ENCODE results near the gene TNNI3K.

DNA sequence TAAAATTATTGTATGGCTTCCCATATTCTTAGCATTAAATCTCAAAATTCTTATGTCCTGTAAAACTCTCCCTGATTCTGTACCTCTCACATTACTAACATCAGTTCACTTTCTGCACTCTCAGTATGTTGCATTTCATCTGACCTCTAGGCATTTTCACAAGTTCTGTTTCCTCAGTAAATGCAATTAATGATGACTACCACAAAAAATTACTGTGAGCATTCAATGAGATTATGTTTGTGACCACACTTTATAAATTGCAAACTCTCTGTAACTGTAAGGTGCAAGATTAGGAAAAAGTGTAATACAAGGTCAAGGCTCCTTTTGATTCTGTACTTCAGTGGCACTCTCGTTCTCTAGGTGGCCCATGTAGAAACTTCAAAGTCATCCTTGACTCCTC is 216.8 kb downstream of the TNNI3K start:
- TF ChIP-seq, protein P1, sequence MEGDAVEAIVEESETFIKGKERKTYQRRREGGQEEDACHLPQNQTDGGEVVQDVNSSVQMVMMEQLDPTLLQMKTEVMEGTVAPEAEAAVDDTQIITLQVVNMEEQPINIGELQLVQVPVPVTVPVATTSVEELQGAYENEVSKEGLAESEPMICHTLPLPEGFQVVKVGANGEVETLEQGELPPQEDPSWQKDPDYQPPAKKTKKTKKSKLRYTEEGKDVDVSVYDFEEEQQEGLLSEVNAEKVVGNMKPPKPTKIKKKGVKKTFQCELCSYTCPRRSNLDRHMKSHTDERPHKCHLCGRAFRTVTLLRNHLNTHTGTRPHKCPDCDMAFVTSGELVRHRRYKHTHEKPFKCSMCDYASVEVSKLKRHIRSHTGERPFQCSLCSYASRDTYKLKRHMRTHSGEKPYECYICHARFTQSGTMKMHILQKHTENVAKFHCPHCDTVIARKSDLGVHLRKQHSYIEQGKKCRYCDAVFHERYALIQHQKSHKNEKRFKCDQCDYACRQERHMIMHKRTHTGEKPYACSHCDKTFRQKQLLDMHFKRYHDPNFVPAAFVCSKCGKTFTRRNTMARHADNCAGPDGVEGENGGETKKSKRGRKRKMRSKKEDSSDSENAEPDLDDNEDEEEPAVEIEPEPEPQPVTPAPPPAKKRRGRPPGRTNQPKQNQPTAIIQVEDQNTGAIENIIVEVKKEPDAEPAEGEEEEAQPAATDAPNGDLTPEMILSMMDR (IDR thresholded peaks at IDR 0.05; ENCODE audit: insufficient read depth, low read length), result no peak
- TF ChIP-seq POLR2AphosphoS5 (IDR thresholded peaks at IDR 0.05; ENCODE audit: low read depth) (no peak), SPI1 (IDR thresholded peaks at IDR 0.05; ENCODE audit: borderline replicate concordance, low read depth) (no peak), GABPA (IDR thresholded peaks at IDR 0.05; ENCODE audit: low read depth) (no peak)
- TF ChIP-seq, protein P2, sequence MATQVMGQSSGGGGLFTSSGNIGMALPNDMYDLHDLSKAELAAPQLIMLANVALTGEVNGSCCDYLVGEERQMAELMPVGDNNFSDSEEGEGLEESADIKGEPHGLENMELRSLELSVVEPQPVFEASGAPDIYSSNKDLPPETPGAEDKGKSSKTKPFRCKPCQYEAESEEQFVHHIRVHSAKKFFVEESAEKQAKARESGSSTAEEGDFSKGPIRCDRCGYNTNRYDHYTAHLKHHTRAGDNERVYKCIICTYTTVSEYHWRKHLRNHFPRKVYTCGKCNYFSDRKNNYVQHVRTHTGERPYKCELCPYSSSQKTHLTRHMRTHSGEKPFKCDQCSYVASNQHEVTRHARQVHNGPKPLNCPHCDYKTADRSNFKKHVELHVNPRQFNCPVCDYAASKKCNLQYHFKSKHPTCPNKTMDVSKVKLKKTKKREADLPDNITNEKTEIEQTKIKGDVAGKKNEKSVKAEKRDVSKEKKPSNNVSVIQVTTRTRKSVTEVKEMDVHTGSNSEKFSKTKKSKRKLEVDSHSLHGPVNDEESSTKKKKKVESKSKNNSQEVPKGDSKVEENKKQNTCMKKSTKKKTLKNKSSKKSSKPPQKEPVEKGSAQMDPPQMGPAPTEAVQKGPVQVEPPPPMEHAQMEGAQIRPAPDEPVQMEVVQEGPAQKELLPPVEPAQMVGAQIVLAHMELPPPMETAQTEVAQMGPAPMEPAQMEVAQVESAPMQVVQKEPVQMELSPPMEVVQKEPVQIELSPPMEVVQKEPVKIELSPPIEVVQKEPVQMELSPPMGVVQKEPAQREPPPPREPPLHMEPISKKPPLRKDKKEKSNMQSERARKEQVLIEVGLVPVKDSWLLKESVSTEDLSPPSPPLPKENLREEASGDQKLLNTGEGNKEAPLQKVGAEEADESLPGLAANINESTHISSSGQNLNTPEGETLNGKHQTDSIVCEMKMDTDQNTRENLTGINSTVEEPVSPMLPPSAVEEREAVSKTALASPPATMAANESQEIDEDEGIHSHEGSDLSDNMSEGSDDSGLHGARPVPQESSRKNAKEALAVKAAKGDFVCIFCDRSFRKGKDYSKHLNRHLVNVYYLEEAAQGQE (IDR thresholded peaks at IDR 0.05; ENCODE audit: insufficient replicate concordance, low read depth), result no peak

Measured in HL-60 (cell line).